Measurements from ENCODE around the gene BAZ2B.

The BAZ2B gene

DNA sequence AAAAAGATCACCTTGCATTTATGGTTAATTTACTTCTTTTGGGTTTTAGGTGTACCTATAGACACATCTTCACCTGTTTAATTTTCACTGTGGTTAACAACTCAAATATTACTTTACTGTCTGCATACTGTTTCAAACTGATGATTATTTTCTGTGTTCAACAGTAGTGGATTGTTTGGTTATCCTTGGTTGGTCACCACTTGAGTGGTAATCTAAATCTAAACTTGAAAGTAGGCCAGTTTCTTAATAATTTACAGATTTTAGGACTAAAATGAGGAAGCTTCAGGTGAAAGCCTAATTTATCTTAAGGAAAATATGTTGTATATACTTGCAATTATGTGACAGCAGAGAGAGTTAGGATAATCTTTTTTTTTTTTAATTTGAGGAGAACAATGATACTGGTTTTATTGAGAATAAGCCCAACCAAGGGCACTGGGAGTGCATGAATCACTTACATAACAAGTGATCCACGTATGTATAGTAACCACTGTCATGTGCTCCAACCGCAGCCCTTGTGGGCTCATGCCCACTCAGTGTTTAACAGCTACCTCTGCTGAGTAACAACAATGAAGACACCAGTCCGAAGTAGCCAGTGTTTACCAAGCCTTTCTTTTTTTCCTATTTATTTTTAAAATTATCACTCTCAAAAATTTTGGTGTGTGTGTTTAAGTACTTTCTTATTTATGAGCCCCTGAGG, 298.8 kb downstream of the BAZ2B start:
- no peak for DNase-seq (ENCODE audit: low spot score)

- no peak for DNase-seq (ENCODE audit: low spot score)
Observed at GRCh38 chr2:159307942-159308341, 308.4 kb downstream of the BAZ2B start.

DNA sequence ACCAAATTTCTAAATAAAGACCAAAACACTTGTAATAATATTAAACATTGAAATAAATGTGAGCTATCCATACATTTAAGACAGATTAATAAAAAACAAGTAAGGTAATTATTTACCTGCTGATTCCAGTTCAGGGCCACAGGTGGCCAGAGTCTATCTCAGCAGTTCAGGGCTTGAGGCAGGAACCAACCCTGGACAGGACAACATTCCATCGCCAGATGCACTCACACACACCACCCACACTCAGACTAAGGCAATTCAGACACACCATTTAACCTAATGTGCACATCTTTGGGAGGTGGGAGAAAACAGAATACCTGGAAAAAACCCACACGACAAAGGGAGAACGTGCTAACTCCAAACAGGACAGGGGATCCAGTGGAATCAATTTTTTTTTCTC, 315.8 kb downstream of the BAZ2B start:
- no peak for DNase-seq (ENCODE audit: low spot score)

DNA sequence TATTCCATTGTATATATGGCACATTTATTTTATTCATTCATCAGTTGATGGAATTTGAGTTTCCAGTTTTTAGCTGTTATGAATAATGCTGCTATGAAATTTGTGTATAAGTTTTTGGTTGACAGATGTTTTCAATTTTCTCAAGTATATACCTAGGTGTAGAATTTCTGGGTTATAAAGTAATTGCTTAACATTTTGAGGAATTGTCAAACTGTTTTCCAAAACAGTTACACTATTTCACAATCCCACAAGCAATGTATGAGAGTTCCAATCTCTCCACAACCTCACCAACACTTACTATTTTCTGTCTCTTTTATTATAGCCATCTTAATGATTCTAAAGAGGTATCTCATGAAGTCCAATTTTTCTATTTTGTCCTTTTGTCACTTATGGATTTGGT, 317.4 kb downstream of the BAZ2B start:
- no peak for DNase-seq (ENCODE audit: low spot score)

DNA sequence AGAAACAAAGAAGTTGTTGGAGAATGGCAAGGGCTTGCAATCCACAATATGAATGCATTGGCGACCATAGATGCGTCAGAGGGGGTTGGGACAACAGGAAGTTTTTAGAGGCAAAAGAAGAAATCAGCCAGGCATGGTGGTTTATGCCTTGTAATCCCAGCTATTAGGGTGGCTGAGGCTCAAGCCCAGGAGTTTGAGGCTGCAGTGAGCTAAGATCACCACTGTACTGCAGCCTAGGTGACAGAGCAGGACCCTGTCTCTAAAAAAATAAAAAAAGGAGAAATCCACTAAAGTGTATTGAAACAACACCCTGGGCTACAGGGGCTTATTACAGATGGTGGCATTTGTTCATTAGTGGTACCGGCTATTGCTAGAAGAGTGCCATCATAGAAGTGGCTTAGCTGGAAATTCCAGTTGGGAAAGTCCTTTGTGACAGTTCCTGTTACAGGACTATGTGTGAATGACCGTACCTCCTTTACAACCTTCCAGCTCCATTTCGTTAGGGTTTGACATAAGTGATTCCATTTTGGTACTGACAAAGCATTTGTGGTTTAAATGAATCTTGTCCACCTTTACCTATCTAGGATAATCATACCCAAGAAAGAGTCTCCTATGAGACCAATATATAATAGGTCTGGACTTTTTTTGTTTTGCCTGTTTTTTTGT, 319.2 kb downstream of the BAZ2B start:
- no peak for DNase-seq (ENCODE audit: low spot score)

GRCh38 chr2:159292157-159292556, 324.2 kb downstream of the BAZ2B start:
- DNase-seq (ENCODE audit: low spot score), result peak; percentile 34

GRCh38 chr2:159290289-159290907, 325.9 kb downstream of the BAZ2B start:
- DNase-seq (ENCODE audit: low spot score), result no peak

GRCh38 chr2:159287733-159288132, 328.6 kb downstream of the BAZ2B start:
- no peak for DNase-seq (ENCODE audit: low spot score)

DNA sequence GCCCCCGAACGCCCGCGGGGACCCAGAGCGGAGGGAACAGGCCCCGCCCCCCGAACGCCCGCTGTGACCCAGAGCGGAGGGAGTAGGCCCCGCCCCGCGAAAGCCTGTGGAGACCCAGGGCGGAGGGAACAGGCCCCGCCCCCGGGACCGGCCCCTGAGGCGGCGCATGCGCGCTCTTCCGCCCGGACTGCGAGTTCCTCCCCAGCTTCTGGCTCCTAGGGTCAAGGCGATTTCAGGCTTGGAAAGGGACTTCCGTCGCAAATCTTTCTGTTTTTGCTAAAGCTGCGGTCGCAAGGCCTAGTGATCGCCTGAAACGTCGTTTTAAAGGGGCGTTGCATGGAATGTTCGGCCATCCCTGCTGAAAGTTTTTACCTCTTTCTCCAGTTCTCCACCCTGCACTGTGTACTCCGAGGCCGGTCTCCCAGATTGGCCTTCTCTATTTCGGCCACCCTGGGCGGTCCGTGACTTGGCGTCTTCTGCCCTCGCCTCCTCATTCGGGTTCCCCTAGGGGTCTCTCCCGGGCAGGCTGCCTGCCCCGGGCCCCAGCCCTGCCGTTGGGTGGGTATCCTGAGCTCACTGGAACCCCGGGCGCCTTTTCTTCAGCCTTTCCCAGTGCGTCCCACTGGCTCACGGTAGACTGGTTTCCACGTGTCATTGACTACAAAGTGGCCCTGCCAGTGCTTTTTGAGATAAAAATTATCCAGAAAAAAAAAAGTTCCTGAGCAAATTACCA, 329.5 kb downstream of the BAZ2B start:
- peak; percentile 98 for DNase-seq (ENCODE audit: low spot score)

- DNase-seq (ENCODE audit: low spot score), result peak; percentile 63
Observed at GRCh38 chr2:159285929-159286708, 330.2 kb downstream of the BAZ2B start, which contains the start of gene WDSUB1. Gene WDSUB1 (minus strand): TSS chr2:159286703. CDS start chr2:159283069, 3,634 bp downstream.

GRCh38 chr2:159285433-159285832, 330.9 kb downstream of the BAZ2B start:
- DNase-seq (ENCODE audit: low spot score), result no peak

DNA sequence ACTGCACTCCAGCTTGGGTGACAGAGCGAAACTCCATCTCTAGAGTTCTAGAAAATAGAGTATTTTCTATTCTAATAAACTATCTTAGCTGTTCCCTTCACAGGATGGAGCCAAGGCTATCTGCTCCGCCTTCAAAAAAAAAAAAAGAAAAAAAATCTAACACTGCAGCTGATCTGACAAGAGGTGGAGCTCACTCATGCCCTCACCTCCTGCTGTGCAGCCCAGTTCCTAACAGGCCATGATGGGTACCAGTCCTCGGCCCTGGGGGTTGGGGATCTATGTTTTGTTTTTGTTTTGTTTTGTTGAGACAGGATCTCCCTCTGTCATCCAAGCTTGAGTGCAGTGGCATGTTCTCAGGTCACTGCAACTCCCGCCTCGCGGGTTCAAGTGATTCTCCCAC, 332.8 kb downstream of the BAZ2B start:
- no peak for DNase-seq (ENCODE audit: low spot score)

DNA sequence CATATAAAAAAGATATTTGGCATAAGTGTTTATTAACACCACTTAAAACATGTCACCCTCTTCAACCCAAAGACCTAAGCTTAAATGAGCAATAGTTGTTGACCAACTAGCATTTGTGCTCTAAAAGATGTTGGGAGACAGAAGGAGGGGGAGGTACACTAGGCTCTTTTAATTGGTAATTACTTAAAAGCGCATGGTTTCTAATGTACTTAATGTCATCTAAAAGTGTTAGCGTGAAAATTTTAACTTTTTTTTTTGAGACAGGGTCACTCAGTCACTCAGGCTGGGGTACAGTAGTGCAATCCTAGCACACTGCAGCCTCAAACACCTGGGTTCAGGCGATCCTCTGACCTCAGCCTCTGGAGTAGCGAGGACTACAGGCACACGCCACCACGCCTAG, 335.3 kb downstream of the BAZ2B start:
- no peak for DNase-seq (ENCODE audit: low spot score)

- no peak for DNase-seq (ENCODE audit: low spot score)
Observed at GRCh38 chr2:159279700-159280099, 336.6 kb downstream of the BAZ2B start.

DNA sequence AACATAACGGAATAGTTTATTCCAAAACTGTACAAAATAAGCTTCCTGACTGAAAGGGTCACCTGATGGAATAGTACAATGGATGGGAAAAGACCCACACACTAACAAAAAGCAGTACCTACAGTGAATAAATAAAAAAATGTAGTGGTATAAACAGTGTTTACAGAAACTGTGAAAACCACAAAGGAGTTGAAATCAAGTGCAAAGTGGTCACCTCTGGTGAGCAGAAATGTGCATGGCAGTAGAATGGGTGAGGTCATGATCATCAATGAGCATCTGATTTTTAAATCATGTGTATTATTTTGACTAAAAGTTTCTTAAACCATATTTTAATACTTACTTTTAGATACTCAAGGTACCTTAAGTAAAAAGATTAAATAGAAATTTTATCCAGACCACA, 341.2 kb downstream of the BAZ2B start:
- DNase-seq (ENCODE audit: low spot score), result no peak

DNA sequence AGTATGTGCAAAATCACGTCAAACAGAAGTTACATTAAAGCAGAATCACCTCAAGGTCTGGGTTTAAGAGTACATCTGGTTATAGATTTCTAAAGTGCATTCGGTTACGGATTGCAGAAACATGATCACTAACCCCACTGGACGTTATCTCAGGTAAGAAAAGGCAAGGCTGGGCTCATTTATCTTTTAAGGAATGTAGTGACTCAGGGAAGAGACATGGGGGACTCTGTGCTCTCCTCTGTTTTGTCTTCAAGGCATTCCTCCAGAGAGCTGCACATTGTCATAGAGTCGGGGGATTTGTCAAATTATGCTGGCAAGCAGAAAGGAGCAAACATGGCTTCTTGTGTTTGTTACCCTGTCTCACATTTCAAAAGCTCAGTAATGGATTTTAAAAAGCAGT, 344.2 kb downstream of the BAZ2B start:
- DNase-seq (ENCODE audit: low spot score), result no peak

GRCh38 chr2:159270744-159271379, 345.5 kb downstream of the BAZ2B start:
- no peak for DNase-seq (ENCODE audit: low spot score)

All from iPS-NIHi11 (cell line).